ENCODE results near the gene NES. TPM values are rescaled to one million over a fixed set of nuclear protein-coding genes. Genes with fewer than 3 reads are reported as not detected.

NES gene
- polyA plus RNA-seq, 2 of the 4 experiments (the other 2 are of a cell fraction), result 0.57 to 2.1 TPM

DNA sequence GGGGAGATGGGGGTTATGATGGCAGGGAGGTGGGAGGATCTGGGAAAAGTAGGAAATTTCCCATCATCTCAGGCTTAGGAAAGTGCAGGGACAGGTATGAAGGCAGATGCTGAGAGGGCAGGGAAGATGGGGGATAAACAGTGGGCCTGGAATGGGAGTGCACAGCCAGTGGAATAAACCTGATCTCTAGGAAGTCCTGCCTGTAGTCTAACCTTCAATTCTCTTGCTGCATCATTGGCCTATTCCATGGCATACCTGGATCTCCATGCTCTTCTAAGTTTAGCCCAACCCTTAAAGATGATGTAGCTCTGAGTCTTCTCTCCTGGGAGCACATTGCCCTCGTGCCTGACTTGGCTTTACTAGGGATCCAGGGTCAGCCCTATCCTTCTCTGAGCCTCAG is 32.6 kb downstream of the NES start:
- no peak overlapping the region for H3K27ac ChIP-seq
- no peak for FAIRE-seq
- no peak overlapping the region for H3K4me3 ChIP-seq
- WGBS (ENCODE audit: missing lambda C conversion rate), result 56% methylated on average over 1 of the region's 1 CpG
- CTCF ChIA-PET, result interaction anchor here (1.1 to 17.8 kb wide), 7 partner anchors 11 to 82 kb away, joined by 3 to 323 read pairs (median 10); partner anchors contain the start of gene HAPLN2
- DNase-seq (ENCODE audit: low read depth in 1 of 2, low spot score in 1 of 2), result no peak
- ATAC-seq, result no peak
- H3K4me2 ChIP-seq, result no peak overlapping the region
- POLR2A ChIA-PET, result no interaction called here
- H3K4me1 ChIP-seq, result no peaks in the 10 kb centered on the region
- no peaks in the 10 kb centered on the region for H3K9me3 ChIP-seq
- no peak for TF ChIP-seq CBX2 (IDR thresholded peaks at IDR 0.05; ENCODE audit: borderline replicate concordance, low read depth)
- no peak for TF ChIP-seq ZNF302 (CRISPR knock-in tag; IDR thresholded peaks at IDR 0.05)
- TF ChIP-seq RARB (CRISPR knock-in tag; IDR thresholded peaks at IDR 0.05), result no peak
- TF ChIP-seq, protein P1, sequence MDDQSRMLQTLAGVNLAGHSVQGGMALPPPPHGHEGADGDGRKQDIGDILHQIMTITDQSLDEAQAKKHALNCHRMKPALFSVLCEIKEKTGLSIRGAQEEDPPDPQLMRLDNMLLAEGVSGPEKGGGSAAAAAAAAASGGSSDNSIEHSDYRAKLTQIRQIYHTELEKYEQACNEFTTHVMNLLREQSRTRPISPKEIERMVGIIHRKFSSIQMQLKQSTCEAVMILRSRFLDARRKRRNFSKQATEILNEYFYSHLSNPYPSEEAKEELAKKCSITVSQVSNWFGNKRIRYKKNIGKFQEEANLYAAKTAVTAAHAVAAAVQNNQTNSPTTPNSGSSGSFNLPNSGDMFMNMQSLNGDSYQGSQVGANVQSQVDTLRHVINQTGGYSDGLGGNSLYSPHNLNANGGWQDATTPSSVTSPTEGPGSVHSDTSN (IDR thresholded peaks at IDR 0.05), result no peak
- TF ChIP-seq HOXA7 (CRISPR knock-in tag; IDR thresholded peaks at IDR 0.05), result no peak
- TF ChIP-seq, protein P2, sequence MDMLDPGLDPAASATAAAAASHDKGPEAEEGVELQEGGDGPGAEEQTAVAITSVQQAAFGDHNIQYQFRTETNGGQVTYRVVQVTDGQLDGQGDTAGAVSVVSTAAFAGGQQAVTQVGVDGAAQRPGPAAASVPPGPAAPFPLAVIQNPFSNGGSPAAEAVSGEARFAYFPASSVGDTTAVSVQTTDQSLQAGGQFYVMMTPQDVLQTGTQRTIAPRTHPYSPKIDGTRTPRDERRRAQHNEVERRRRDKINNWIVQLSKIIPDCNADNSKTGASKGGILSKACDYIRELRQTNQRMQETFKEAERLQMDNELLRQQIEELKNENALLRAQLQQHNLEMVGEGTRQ (IDR thresholded peaks at IDR 0.05), result no peak
- TF ChIP-seq, protein P3, sequence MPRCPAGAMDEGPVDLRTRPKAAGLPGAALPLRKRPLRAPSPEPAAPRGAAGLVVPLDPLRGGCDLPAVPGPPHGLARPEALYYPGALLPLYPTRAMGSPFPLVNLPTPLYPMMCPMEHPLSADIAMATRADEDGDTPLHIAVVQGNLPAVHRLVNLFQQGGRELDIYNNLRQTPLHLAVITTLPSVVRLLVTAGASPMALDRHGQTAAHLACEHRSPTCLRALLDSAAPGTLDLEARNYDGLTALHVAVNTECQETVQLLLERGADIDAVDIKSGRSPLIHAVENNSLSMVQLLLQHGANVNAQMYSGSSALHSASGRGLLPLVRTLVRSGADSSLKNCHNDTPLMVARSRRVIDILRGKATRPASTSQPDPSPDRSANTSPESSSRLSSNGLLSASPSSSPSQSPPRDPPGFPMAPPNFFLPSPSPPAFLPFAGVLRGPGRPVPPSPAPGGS (IDR thresholded peaks at IDR 0.05), result no peak
- TF ChIP-seq GATA3 (IDR thresholded peaks at IDR 0.05; ENCODE audit: borderline replicate concordance), result no peak
- TF ChIP-seq POLR2AphosphoS2 (conservative IDR thresholded peaks at IDR 0.05; ENCODE audit: low read length), result no peak

DNA sequence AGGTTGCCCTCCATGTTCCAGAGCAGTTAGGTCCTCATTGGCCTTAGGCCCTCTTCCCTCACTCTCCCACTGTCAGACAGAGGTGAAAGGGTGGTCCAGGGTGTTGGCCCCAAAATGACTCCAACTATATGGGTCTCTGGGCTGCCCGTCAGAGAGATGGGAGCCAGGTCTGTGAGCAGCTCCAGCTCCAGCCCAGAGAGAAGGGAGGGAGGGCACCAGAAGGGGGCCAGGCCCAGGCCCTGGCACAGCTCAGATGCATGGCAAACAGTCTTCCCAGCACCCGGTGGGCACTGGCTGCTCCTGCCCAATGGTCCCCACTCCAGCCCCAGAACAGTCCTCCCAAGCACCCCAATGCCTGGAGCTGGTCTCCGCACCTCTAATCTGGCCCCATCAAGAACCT is 33.1 kb downstream of the NES start:
- ChIA-PET CTCF (interaction anchor here (0.8 to 17.8 kb wide), 10 partner anchors 9 to 82 kb away, joined by 3 to 323 read pairs (median 6); partner anchors contain the start of gene HAPLN2), POLR2A (no interaction called here)
- TF ChIP-seq POLR2A (IDR thresholded peaks at IDR 0.05; ENCODE audit: low read length) (no peak), FOSL2 (IDR thresholded peaks at IDR 0.05) (no peak), FOSL2 (CRISPR knock-in tag; IDR thresholded peaks at IDR 0.05) (no peak), BHLHE40 (IDR thresholded peaks at IDR 0.05; ENCODE audit: low read depth, low read length) (no peak), EP300 (IDR thresholded peaks at IDR 0.05) (no peak)

DNA sequence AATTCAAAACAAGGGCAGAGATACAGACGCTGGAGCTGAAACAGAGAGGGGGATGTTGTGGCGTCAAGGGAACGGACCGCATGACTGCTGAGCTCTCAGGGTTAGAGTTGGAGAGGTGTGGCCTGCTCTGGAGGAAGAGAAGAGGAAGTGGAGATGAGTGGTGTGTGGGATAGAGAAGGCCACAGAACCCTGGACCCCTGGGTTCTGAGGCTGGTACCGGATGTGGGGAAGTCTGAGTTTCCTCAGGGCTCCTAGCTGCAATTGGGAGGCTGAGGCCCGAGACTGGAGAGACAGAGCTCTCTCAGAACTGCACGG is 33.5 kb downstream of the NES start:
- CTCF ChIA-PET, result interaction anchor here (0.8 to 17.8 kb wide), 11 partner anchors 9 to 216 kb away, joined by 3 to 323 read pairs (median 6); partner anchors contain the start of genes HAPLN2 and NTRK1
- no peak overlapping the region for H3K4me2 ChIP-seq
- WGBS (ENCODE audit: missing lambda C conversion rate), result 92% methylated on average over 7 of the region's 7 CpGs
- POLR2A ChIA-PET, result interaction anchor here (1.0 kb wide), 1 partner anchor 85 kb away, joined by 4 read pairs; the partner anchor contains the start of genes ISG20L2 and METTL25B
- no peaks in the 10 kb centered on the region for H3K9me3 ChIP-seq
- H3K4me3 ChIP-seq, result no peak overlapping the region
- FAIRE-seq (no peak), ATAC-seq (no peak), DNase-seq (ENCODE audit: low read depth in 1 of 2, low spot score in 1 of 2) (no peak)
- no peak for TF ChIP-seq TFCP2L1 (CRISPR knock-in tag; IDR thresholded peaks at IDR 0.05)
- no peak for TF ChIP-seq FOSB (CRISPR knock-in tag; IDR thresholded peaks at IDR 0.05)
- TF ChIP-seq, protein P1 (IDR thresholded peaks at IDR 0.05), result no peak
- no peak for TF ChIP-seq MAFK (IDR thresholded peaks at IDR 0.05; ENCODE audit: partially characterized antibody)
- H3K27ac ChIP-seq, result no peak overlapping the region
- H3K4me1 ChIP-seq, result no peaks in the 10 kb centered on the region

More for the DNA sequence above, 33.1 kb downstream of the NES start:
- Histone ChIP-seq H3K27ac (no peak overlapping the region), H3K4me3 (no peak overlapping the region), H3K4me2 (no peak overlapping the region), H3K9me3 (no peaks in the 10 kb centered on the region), H3K4me1 (no peaks in the 10 kb centered on the region)
- 93% methylated on average over 3 of the region's 3 CpGs for WGBS (ENCODE audit: missing lambda C conversion rate)
- no peak for FAIRE-seq
- no peak for DNase-seq (ENCODE audit: low read depth in 1 of 2, low spot score in 1 of 2)
- no peak for ATAC-seq

Data from A549 (cell line).